Mammary epithelial cell (primary cell): ENCODE results near the gene PPFIBP2.

Experiments
- CTCF ChIP-seq, 2 donors: IDR thresholded peaks in 1 of 2; conservative IDR thresholded peaks in 1 of 2; 2 replicates each; pipeline ENCODE4 v1.5.1; 2011 to 2012; ENCODE audit warnings: inconsistent platforms in 2 of 2, low read length in 2 of 2, mild to moderate bottlenecking in 2 of 2, control low read depth in 1 of 2, low read depth in 1 of 2; ENCODE audit not compliant: insufficient read depth in 1 of 2; ENCODE audit errors: extremely low read depth in 1 of 2
- EZH2 ChIP-seq: IDR thresholded peaks from 2 replicates; pipeline ENCODE4 v1.6.1; 2012; ENCODE audit warnings: low read length, inconsistent platforms, borderline replicate concordance

GRCh38 chr11:7667460-7667859, 153.7 kb downstream of the PPFIBP2 start:
- no peak for TF ChIP-seq EZH2
- TF ChIP-seq CTCF (conservative IDR thresholded peaks at IDR 0.05 in 1 of 2, IDR thresholded peaks at IDR 0.05 in 1 of 2; ENCODE audit: extremely low read depth in 1 of 2, insufficient read depth in 1 of 2, low read depth in 1 of 2, low read length in 2 of 2) = no peak
